IPS-11a (cell line): ENCODE data around the gene PPP1R37.
"Not testable (repeated sequence)": the region's sequence is repeated elsewhere in the genome, so short reads cannot be mapped to it uniquely, and the experiment has no call there.

Experiments
- H3K4me3 ChIP-seq: one replicate; pipeline ENCODE4 v1.5.1; 2013; ENCODE audit warnings: low read depth, low read length, control low read depth

The PPP1R37 gene

GRCh38 chr19:45094707-45095106 is 1.7 kb downstream of the PPP1R37 start:
- H3K4me3 ChIP-seq: no peak overlapping the region

DNA sequence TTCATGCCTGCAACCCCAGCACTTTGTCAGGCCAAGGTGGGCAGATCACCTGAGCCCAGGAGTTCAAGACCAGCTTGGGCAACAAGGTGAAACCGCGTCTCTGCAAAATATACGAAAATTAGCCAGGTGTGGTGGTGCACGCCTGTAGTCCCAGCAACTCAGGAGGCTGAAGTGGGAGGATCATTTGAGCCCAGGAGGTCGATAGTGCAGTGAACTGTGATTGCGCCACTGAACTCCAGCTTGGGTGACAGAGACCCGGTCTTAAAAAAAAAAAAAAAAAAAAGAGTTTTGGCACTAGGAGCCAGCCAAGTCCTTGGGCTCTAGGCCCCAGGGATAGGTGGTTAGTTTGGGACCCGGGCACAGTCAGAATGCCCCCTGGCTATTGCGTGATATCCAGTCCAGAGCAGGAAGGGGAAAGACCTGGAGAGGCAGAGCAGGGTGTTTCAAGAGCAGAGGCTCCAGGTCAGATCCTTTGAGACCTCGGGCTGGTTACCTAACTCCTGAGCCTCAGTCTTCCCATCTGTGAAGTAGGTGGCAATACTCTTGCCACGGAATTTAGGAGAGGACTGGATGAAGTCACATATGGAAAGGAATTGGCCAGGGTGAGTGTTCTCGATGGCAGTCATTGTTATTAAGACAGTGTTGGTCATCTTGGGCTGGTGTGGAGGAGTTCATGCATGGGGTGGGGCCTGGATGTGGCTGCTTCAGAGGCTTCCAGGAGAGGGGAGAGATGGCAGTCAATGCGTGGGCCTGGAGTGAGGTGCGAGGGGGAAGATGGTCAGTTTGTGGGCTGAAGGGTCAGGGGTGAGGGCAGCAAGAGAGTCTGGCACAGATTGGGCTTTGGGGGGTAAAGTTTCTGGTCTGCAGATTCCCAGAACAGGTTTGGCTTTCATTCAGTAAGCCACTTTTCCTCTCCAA is 2.8 kb downstream of the PPP1R37 start:
- no peak overlapping the region for H3K4me3 ChIP-seq

DNA sequence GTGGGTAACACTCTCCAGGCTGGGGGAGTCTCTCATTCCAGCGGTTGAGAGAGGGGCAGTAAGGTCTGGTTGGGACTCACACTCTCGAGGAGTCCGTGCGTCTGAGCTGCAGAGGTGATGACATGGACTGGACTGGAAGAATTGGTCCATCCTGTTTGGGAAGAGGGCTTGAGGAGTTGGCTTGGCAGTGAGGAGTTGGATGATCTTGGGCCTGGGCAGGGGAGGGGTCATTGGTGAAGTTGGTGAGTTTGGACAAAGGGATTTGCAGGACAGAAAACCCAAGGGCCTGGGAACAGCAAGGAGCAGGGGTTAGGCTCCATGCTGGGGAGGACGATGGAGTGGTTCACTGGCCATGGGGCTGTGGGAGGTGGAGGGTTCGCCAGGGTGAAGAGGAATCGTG is 3.7 kb downstream of the PPP1R37 start:
- no peak overlapping the region for H3K4me3 ChIP-seq

GRCh38 chr19:45097450-45097775 is 4.4 kb downstream of the PPP1R37 start:
- no peak overlapping the region for H3K4me3 ChIP-seq

DNA sequence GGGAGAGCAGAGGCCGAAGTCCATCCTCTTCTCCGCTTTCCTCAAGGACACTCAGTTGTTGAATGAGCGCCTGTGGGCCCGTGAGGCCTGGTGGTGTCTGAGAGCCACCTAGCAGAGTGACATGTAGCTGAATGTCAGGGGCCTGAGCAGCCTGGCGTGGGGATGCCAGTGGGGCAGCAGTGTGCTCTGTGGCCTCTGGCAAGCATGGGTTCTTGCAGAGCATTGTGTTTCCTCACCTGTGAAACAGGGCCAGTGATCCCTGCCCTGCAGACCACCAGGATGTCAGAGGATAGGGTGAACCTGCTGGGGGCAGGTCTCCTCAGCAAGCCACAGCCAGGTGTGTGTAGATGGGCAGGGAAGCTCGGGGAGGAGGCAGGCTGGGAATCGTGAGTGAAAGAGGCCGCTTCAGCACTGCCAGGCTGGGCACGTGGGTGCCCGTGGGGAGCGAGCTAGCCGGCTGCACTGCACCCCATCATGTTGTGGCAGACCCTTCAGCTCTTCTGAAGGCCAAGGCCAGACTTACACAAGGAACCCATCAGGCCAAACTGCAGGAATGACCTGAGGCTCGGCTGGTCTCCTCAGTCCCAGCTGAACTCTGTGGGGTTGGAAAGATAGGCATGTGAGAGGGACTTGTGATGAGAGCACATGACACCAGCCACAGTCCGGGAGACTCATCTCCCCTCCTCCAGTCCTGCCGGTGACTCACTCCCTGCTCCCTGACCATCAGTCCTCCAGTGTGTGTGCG is 5.0 kb downstream of the PPP1R37 start:
- no peak overlapping the region for H3K4me3 ChIP-seq

- no peak overlapping the region for H3K4me3 ChIP-seq
Measured at GRCh38 chr19:45098521-45099466, 5.8 kb downstream of the PPP1R37 start.

GRCh38 chr19:45099467-45100191 is 6.7 kb downstream of the PPP1R37 start:
- no peak overlapping the region for H3K4me3 ChIP-seq

DNA sequence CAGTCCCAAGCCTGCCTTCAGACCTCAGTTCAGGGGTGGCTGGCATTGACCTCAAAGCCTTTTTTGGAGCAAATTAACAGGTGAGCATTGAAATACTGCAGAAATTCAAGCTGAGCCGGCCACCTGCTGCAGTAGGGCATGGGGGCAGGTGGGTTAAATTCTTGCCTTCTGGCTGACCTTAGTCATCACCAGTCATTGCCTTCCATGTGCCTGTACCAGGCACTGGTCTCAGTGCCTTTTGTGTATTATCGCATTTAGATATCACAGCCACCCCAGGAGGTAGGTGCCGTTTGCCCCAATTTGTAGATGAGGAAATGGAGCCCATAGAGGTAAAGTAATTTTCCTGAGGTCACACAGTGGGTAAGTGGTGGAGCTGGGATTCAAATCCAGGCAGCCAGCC is 7.2 kb downstream of the PPP1R37 start:
- H3K4me3 ChIP-seq: no peak overlapping the region

DNA sequence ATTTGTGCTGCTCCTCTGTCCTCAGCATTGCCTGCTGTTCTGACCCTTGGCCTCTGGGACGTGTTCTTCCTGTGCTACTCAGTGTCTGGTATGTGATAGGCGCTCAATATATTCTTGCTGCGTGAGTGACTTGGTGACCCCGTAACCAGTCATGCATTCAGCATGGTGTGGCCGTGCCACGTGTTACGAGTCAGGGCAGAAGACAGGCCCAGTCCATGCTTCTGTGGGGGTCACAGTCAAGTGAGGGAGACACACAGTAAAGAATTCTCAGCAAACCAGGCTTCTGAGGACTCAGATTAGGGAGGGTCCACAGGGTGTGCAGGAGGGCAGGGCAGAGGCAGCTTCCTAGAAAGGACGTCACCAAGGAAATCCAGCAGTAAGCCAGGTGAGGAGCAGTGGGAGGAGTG is 7.9 kb downstream of the PPP1R37 start:
- H3K4me3 ChIP-seq: no peak overlapping the region

- no peak overlapping the region for H3K4me3 ChIP-seq
Measured at GRCh38 chr19:45101806-45102205, 8.8 kb downstream of the PPP1R37 start.

- H3K4me3 ChIP-seq: no peak overlapping the region
Measured at GRCh38 chr19:45102481-45102880, 9.5 kb downstream of the PPP1R37 start.

GRCh38 chr19:45103156-45103507 is 10.2 kb downstream of the PPP1R37 start:
- H3K4me3 ChIP-seq: no peak overlapping the region

- no peak overlapping the region for H3K4me3 ChIP-seq
Measured at GRCh38 chr19:45103508-45104319, 10.7 kb downstream of the PPP1R37 start.

DNA sequence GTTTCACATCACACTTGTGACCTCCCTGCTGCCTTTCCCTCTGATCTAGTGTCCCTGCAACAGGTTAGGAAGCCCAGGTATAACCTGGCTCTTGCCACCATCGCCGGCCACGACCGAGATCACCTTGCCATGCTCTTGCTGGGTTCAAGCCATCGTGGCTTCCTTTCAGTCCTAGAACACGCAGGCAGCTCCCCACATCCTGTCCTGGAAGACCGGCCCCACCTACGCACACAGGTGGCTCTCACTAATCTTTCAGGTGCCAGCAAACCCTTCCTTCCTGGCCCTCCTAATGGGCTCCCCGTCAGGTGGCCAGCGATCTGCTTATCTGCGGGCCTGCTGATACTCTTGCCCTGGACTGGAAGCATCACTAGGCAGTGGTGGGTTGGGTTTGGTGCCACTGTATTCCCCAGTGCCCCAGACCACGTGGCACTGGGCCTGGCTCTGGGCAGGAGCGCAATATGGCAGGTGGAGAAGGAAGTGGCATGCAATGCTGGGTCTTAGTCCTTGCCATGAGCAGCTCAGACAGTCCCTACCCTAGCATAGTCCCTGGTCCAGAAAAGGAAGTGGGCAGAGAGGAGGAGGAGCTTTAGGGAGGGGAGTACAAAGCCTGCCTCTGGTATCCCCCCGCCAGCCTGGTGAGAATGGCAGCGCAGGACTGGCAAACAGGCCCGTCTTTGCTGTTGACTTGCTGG is 11.8 kb downstream of the PPP1R37 start:
- H3K4me3 ChIP-seq: no peak overlapping the region

- H3K4me3 ChIP-seq: not testable (repeated sequence)
Measured at GRCh38 chr19:45106363-45106762, 13.4 kb downstream of the PPP1R37 start.

GRCh38 chr19:45107621-45108150 is 14.7 kb downstream of the PPP1R37 start:
- no peak overlapping the region for H3K4me3 ChIP-seq

DNA sequence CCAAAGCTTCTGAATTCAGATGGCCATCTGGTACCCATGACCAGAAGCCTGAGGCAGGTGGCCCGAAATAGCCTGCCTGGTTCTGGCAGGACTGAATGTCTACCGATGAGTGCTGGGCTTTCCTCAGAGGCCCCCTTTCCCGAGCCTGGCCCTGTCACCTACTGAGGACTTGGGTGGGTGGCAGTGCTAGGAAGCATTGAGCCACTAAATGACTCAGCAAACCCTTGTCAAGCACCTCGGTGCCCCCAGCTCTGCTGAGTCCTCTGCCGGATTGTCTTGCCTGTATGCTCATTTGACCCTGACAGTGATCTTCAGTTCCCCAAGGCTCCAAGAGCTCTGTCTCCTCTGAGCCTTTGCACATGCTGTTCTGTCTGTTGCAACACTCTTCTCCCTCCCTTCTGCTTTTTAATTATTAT is 17.9 kb downstream of the PPP1R37 start:
- no peak overlapping the region for H3K4me3 ChIP-seq

DNA sequence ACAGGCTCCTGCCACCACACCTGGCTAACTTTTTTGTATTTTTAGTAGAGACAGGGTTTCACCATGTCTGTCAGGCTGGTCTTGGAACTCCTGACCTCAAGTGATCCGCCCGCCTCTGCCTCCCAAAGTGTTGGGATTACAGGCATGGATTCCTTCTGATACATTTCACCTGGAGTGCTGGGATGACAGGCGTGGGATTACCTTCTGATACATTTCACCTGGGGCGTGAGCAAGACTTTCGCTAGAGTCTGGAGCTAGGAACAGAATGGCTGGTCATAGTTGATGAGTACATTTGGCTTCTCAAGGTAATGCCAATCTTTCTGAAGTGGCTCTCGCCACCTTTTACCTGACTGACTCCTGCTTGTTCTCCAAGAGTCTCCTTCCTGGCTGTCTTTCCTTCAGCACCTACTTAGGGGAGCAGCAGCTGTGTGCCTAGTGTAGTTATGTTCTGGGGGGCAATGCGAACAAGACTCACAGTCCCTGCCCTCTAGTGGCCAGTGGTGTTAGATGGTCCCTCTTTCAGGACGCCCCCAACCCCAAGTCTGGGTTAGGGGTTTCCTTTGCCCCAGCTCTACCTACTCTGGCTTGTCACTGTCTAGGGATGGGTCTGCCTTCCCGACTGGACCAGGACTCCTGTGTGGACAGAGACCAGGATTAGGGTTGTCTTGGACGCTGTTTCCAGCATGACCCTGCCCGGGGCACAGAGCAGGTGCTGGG is 19.3 kb downstream of the PPP1R37 start:
- no peak overlapping the region for H3K4me3 ChIP-seq
